SK-N-MC (cell line): ENCODE results near the gene TLN1.

ENCODE experiments used
- EZH2 ChIP-seq: fragments of 200-600 bp; sonication (generic); IDR thresholded peaks from one replicate; pipeline ENCODE4 v1.6.1; 2017; ENCODE audit warnings: antibody characterized with exemption
- POLR2AphosphoS5 ChIP-seq: IDR thresholded peaks from 2 replicates; pipeline ENCODE4 v1.6.1; 2012; ENCODE audit warnings: mild to moderate bottlenecking, low read depth, low read length, borderline replicate concordance

- no peak for TF ChIP-seq EZH2
- TF ChIP-seq POLR2AphosphoS5 = no peak
Observed at GRCh38 chr9:35674025-35674361, 58.0 kb downstream of the TLN1 start.
